Activated CD4-positive, alpha-beta T cell treated with anti-CD3 and anti-CD28 coated beads, Interleukin-2, Interleukin-6, amounts not matched to agents 100 ng/mL and 50 ng/mL, durations not matched to agents 16 hours and 8 hours (primary cell): ENCODE data around the gene SLCO3A1.

Experiments used
- DNase-seq: peaks from one replicate; pipeline ENCODE4 v3.0.0-alpha.2; 2020

SLCO3A1 gene

DNA sequence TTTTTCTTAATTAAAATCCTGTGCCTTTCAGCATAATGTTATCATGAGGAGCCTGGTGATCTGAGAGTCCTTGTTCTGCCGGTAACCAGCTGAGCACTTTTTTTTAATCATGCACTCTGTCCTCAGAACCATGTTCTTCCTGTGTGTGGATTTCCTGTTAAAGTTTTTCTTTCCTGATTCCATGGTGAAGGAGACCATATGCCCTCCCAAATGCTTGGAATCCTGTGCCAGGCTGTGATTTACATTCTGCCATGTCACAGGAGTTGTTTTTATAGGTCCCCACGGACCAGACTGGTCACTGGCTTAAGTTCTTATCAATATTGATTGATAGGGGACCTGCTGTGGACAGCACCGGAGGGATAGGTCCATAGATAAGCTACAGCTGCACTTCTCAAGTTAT lies 257.8 kb downstream of the SLCO3A1 start:
- no peak for DNase-seq

DNA sequence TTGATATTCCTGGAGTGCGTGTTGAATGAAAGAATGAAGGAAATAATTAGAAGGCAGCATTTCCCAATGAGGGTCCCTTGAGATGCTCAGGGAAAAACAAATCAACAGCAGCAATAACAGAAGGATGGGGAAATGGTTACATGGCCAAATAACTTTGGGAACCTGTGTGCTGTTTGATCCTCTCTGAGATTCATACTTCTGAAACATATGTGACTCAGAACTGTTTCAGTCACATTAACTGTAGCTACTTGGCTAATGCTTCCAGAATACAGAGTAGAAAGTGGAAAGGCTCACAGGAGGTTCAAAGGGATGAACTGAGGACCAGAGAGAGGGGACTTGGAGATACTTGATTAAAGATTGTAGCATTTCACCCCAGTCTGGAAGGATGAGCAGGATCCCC lies 258.2 kb downstream of the SLCO3A1 start:
- no peak for DNase-seq

DNA sequence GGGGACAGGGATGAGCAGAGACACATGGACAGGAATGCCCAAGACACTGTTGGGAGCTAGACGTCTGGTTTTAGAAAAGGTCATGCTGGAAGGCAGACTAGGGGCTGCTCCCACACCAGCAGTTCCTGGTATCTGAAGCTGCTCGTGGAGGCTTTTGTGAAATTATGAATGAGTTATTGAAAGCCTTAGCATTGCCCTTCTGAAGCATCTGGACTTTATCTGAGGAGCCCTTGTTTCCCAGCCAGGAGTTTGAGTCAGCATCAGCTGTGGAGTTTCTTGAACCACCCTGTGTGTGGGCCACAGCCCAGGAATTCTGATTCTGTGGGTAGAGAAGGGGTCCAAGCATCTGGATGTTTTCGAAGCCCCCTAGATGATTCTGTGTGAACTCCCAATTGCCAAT lies 258.7 kb downstream of the SLCO3A1 start:
- DNase-seq, result no peak

DNA sequence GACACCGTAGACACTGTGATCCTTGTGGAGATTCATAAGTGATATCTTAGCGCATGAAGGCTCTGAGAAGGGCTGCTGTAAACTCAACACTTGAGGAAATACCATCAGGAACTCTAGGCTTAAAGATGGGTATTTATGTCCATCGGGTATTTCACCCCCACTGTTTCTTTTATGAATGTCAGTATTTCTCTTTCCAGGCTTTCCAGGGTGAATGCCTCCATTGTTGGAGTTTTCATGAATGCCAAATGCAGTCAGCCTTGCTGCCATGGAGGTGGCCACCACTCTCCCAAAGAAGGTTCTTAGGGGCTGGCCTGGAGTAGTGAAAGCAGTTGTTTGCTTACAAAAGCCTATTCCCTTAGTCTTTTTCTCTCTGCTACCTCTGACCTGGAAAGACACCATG lies 259.2 kb downstream of the SLCO3A1 start:
- DNase-seq, result no peak

DNA sequence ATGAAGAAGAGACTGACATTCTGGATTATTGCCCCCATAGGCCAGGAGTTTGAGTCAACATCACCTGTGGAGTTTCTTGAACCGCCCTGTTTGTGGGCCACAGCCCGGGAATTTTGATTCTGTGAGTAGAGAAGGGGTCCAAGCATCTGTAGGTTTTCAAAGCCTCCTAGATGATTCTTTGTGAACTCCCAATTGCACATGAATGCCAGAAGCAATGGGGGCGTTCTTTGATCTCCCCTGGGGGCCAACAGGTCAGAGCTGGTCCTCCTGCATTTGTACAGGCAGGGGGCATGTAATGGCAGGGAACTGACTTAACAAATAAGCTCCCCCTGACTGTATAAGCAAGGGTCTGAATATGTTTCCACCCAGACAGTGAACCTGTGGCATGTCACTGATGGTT lies 260.3 kb downstream of the SLCO3A1 start:
- DNase-seq, result no peak

DNA sequence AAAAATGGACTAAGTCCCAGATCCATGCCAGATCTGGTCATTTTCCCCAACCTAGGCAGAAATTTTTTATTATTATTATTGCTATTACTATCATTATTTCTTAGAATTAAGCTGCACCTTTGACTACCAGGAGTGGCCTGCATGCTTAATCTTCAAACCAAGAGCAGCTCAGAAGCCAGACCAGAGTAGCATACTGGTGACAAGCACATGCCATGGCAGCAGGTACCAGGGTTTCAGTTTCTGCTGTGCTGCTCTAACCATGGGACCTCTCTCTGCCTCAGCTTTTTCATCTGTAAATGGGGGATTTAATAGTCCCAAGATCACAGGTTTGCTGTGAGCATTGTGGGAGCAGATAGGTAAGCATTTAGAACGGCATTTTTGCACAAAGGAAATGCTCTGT lies 262.3 kb downstream of the SLCO3A1 start:
- no peak for DNase-seq

DNA sequence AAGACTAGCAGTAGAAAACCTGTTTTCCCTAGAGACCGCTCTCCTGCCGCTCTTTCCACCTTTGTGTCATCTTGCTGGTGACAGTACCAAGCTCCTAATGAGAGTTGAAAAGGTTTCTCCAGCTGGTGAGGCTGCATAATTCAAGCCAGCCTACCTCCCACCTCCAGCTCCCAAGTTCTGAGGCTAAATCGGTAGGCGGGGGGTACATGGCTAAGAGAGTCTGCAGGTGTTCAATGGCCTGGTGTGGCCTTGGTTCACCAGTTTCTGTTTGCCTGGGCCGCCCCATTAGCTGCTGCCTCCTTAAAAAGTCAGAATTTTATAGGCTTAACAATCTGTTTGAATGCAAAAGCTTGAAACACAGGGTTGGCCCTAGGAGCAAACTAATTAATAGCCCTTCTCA lies 262.8 kb downstream of the SLCO3A1 start:
- DNase-seq, result no peak

DNA sequence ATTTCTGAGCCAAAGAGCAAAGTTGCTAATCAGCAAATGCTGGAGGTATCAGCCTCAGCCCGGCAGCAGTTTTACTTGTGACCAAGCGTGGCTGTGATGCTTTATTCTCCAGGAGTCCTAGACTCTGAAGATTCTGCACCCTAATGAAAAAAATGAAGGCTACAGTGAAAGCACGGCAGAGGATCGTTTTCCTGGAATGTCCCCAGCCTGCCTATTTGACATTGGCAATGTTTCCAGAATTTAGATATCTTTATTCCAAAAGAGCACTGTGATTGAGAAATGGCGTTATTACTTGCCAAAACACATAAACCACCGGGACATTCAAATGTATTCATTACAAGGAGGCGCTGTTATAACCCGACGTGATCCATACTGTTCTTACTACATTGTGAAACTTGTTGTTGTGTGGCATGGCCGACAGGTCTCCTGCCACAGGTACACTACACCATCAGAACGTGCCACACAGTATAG lies 263.8 kb downstream of the SLCO3A1 start:
- no peak for DNase-seq

DNA sequence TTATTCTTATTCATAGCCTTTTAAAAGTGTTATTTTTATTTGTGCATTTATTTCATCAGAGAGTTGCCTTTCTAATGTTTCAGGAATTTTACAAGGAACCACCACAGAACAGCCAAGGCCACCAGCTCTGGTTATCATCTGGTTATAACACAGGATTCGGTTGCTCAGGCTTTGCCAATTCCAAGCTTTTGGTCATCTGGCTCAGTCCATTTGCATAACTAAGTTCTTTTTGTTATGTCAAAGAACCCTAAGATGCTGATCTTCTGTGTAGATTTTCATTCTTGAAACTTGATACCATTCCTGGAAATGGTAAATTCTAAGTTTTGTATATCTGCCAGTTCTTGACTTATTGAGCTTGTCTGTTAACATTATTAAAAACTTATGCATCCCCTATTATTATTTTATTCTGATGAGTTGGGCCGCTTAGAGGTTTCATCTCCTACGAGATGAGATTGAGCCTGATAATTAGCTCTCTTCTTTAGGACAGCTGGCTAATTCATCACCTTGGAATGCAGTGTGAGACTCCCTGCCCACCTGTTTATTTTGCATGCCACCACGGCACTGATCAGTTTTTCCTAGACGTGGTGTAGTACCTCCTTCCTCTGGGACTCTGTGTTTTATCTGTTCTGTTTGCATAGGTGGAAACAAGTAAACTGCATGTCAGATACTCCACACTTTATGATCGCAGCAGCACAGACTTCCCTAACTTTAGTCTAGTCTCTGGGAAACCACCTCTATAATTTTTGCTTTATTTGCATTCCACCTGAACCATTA lies 264.8 kb downstream of the SLCO3A1 start:
- no peak for DNase-seq

DNA sequence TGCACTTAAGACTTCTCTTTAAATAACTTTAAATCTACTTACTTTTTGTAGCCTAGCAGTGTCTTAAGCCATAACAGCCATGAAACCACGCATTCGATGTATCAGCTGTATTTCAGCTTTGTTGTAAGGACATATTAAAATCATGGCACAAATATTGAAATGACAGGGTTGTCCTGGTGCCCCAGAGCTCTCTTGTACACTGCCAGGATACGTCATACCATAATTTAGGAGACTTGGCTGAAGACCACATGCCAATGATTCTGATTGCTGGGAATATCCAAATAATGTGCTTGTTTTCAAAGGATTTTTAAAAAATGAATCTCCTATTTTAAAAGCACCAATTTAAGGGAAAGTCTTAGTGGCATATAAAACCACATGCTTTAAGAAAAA lies 265.4 kb downstream of the SLCO3A1 start:
- DNase-seq, result no peak

DNA sequence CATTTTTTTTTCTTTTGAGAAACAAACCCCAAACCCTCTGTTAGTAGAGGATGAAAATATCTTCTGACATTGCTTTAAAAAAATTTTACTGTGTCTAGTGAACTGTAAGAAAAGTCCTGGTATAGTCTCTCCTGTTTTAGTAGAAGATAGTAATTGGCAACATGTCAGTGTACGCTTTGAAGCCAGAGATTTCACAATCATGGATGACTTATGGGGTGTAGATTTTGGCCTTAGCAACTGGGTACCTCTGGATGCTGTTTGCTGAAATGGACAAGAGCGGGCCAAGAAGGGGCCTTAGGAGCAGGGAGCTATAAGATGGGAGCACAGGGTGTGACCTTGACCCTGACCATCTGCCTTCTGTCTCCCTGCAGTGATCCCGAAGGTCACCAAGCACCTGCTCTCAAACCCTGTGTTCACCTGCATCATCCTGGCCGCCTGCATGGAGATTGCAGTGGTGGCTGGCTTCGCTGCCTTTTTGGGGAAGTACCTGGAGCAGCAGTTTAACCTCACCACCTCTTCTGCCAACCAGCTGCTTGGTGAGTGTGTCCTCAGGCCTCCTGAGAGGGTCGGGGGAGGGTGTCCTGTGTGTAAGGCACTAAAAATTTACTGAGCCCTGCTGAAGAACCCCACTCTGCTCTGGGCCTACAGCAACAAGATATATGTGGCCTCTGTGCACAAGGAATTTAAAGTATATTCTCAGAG lies 266.7 kb downstream of the SLCO3A1 start:
- DNase-seq, result no peak

DNA sequence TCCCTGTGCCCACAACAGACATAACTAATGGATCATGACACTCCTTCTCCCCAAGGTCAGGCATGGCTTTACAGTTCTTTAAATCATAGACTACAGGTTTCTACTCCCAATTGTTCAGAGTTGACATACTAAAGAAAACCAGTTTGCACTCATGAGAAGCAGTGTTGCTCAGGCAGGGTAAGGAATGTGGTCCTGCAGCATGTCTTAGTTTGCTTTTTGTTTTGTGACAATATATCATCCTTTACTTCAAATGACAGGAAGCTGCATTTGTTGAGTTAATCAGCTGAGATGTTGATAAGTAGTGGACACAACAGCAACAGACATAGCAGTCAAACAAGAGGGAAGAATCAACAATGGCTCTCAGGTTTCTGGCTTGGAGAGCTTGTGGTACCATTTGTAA lies 267.5 kb downstream of the SLCO3A1 start:
- no peak for DNase-seq

DNA sequence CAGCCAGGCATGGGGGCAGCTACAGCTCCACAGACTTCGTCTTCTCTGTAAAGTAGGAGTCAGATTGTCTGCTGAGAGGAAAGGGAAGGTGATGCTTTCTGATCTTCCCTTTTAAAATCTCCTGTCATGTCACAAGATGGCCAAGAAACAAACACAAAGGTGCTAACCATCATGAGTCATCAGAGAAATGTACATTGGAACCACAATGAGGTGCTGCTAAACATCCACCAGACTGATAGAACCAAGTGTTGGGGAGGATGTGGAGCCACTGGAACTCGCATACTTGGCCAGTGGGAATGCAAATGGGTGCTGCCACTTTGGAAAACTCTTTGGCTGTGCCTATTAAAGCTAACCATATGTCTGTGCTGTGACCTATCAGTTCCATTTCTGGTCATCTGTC lies 268.8 kb downstream of the SLCO3A1 start:
- peak; percentile 4 for DNase-seq

DNA sequence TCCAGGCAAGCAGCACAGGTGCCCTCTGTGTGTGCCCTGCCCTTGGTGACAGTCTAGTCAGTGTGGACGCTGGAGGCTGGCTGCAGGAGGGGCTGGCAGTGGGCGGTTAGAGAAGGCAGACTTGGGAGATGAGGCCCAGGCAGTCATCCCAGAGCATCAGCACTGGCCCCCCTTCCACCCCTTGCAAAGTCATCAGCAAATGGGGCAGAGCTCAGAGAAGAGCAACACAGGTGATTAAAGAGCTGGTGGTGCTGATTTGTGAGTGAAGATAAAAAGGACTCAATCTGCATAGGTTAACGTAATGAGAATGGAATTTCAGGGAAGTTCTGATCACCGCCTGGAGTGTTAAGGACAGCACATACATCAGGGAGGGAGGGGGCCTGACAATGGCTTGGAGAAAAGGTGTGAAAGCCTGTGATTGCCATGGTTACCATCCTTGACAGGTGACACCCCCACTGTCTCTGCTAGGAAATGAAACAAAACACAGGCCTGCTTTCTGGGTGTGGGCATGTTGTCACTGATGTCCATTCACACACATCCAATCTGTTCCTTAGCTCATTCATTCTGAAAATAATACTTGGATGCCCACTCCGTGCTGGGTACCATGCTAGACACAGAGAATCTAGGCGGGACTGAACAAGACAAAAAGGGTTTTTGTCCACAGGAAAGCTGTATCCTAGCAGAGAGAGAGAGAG lies 270.6 kb downstream of the SLCO3A1 start:
- no peak for DNase-seq

DNA sequence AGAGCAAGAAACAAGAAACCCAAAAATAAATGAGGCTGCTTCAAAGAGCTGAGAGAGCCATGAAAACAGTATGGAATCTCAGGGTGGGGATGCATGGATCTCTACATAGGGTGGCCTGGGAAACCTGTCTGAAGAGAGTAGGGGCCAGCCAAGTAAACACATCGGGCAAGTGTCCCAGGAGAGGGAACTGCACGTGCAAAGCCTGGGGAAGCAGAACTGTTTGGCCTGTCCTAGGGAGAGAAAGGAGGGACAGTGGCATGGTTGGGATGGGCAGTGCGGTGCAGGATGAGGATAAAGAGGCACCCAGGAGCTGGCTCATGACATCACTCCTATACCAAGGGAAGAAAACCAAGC lies 271.1 kb downstream of the SLCO3A1 start:
- no peak for DNase-seq

DNA sequence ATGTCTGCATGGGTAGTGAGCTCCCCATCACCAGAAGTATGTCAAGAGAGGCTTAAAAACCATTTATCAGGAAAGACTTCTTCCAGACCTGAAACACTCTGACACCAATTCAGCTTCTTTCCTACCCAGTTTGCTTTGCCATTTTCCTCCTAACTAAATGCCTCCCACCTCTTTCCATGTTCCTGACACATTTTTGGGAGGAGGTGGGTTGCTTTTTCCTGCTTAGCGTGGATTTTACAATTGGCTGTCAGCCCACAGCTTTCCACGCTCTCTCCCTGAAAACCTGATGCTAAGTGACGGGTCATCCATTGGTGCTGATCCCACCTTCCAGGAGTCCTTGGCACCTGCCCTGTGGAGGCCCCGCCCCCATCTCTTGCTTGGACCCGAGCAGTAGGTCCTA lies 275.3 kb downstream of the SLCO3A1 start:
- DNase-seq, result no peak

DNA sequence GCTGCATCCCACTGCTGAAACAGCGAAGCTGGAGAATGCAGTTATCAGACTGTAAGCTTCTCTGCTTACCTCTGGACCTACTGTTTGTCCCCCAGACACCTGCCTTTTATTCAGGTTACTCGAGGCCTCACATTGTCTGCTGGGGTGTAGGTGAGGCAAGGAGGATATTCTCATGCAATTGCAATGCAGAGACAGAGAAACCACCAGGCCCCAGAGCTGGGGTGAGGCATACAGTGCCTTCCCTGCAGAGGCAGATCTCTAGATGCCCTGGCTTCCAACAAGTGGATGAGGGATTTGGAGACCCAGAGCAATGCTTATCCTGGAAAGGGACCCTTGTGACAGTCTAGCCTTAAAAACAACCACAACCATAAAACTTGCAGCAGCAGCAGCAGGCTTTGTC lies 276.7 kb downstream of the SLCO3A1 start:
- no peak for DNase-seq

DNA sequence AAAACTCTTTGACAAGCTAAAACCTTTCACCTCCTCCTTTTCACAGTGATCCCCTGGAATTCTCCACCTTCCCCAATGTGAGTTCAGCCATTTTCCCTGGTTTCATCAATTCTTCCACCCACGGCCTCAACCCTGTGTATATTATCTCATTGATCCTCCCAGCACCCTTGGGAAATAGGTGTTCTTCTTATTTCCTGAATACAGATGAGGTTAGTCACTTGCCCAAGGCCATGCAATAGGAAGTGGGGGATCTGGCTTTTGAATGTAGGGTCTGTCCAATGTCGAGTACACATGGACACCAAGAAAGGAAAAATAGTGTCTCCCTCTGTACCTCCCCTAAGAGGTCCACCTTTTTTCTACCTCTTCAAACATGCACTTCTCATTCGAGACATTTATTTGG lies 277.4 kb downstream of the SLCO3A1 start:
- DNase-seq, result no peak

DNA sequence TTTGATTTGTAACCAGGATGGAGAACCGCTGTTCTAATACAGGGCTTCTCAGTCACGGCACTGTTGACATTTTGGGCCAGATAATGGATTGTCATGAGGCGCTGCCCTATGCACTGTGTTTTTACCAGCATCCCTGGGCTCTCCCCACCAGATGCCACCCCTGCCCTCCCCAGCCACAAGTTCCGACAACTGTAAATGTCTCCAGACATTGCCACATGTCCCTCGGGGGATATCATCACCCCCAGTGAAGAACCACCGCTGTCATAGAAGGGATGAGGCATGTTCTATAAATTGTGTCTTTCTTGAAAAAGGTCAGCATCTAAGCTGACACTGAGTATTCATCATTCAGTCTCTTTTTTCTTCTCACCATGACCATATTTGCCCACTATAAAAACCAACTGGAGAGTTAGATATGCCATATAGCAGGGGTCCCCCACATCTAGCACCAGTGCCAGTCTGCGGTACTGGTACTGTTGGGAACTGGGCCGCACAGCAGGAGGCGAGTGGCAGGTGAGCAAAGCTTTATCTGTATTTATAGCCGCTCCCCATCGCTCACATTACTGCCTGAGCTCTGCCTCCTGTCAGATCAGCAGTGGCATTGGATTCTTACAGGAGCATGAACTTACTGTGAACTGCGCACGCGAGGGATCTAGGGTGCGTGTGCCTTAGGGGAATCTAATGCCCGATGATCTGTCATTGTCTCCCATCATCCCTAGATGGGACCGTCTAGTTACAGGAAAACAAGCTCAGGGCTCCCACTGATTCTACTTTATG lies 279.7 kb downstream of the SLCO3A1 start:
- DNase-seq, result no peak

DNA sequence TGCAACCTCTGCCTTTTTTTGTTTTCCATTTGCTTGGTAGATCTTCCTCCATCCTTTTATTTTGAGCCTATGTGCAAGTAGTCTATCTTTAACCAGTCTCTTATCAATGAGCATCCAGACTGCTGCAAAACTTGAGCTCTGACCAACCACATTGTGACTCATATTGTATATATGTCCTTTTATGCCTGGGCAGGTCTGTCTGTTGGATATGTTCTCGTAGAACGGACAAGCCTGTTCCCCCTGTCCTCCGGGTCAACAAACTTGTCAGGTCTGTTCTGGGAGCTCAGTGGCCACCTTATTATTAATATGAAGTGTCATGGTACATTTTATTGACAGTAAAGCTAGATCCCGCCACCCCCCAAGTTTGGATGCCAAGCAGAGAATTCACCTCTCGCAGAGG lies 287.3 kb downstream of the SLCO3A1 start:
- no peak for DNase-seq

DNA sequence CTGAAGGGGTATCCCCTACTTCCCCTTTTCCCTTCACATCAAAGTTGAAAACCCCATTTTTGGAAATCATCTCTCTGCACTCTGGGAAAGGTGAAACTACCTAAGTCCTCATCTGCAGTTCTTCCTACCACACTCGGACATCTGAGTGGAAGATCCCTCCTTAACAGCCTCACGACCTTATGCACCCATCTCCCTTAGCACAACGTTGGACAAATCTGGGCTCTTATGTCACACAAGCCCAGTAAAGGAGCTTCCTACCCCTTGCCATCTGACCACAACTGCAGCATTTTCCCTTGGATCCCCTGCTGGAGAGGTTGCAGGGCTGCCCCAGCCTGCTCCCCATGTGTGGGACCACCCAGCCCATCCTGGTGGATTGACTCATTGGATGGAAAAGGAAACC lies 288.1 kb downstream of the SLCO3A1 start:
- no peak for DNase-seq

DNA sequence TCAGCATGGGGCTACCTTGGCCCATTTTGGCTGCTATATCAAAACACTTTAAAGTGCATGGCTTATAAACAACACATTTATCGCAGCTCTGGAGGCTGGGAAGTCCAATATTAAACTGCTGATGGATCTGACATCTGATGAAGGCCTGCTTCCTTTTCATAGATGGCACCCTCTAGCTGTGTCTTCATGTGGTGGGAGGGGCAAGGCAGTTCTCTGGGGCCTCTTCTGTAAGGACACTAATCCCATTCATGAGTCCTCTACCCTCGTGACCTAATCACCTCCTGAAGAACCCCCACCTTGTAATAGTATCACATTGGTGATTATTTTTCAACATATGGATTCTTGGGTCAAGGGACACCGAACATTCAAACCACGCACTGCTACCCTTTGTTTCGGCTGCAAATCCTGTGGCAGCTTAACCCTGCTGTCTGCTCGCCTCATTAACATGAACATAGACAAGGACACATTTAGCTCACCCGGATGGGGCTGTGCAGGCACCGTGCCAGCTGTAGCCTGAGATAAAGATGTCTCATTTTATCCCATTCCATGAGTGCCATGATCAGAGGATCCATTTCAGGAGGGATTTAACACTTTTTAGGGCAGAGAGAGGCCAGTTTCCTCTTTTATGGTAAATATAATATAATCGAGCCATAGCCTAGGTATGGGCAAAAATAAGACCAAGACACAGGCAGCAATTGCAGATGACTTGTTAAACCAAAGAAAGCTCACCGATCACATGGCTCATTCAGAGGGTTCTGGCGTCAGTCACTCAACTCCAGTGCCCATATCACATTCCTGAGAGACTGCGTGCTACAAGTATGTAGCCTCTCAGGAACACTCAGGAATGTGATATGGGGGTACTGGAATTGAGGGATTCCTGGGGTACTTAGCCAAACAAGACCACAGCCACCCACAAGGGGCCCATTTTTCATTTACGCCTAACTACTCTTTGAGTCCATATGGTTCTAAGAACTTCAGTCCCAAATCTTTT lies 289.0 kb downstream of the SLCO3A1 start:
- no peak for DNase-seq
